Measurements from ENCODE around the gene SFXN5.

SFXN5 gene

GRCh38 chr2:73004466-73004865 lies 67.0 kb downstream of the SFXN5 start:
- H3K4me3 ChIP-seq (ENCODE audit: control insufficient read depth, low read depth, low read length), result no peak overlapping the region
- no peak for TF ChIP-seq CTCF (conservative IDR thresholded peaks at IDR 0.05; ENCODE audit: control insufficient read depth, insufficient read depth, low read depth, low read length)
- DNase-seq (ENCODE audit: low read depth), result no peak

- no peak for DNase-seq (ENCODE audit: low read depth)
- TF ChIP-seq CTCF (conservative IDR thresholded peaks at IDR 0.05; ENCODE audit: control insufficient read depth, insufficient read depth, low read depth, low read length), result no peak
These were observed 68.5 kb downstream of the SFXN5 start for GRCh38 chr2:73003027-73003426.

GRCh38 chr2:73000808-73001570 lies 70.5 kb downstream of the SFXN5 start:
- DNase-seq (ENCODE audit: low read depth), result no peak
- no peak for TF ChIP-seq CTCF (conservative IDR thresholded peaks at IDR 0.05; ENCODE audit: control insufficient read depth, insufficient read depth, low read depth, low read length)
- no peak overlapping the region for H3K4me3 ChIP-seq (ENCODE audit: control insufficient read depth, low read depth, low read length)

More at GRCh38 chr2:73003027-73003426, 68.5 kb downstream of the SFXN5 start:
- H3K4me3 ChIP-seq (ENCODE audit: control insufficient read depth, low read depth, low read length), result no peak overlapping the region

GRCh38 chr2:72999729-73000725 lies 71.5 kb downstream of the SFXN5 start:
- DNase-seq (ENCODE audit: low read depth), result peak; percentile 65
- no peak overlapping the region for H3K4me3 ChIP-seq (ENCODE audit: control insufficient read depth, low read depth, low read length)
- TF ChIP-seq CTCF (conservative IDR thresholded peaks at IDR 0.05; ENCODE audit: control insufficient read depth, insufficient read depth, low read depth, low read length), result no peak

GRCh38 chr2:72998724-72999123 lies 72.8 kb downstream of the SFXN5 start:
- no peak for TF ChIP-seq CTCF (conservative IDR thresholded peaks at IDR 0.05; ENCODE audit: control insufficient read depth, insufficient read depth, low read depth, low read length)
- no peak overlapping the region for H3K4me3 ChIP-seq (ENCODE audit: control insufficient read depth, low read depth, low read length)
- no peak for DNase-seq (ENCODE audit: low read depth)

GRCh38 chr2:72998234-72998651 lies 73.3 kb downstream of the SFXN5 start:
- no peak overlapping the region for H3K4me3 ChIP-seq (ENCODE audit: control insufficient read depth, low read depth, low read length)
- no peak for TF ChIP-seq CTCF (conservative IDR thresholded peaks at IDR 0.05; ENCODE audit: control insufficient read depth, insufficient read depth, low read depth, low read length)
- DNase-seq (ENCODE audit: low read depth), result no peak
